Caco-2 (cell line): ENCODE measurements around the gene PDE7B. TPM values are rescaled to one million over a fixed set of nuclear protein-coding genes. Genes with fewer than 3 reads are reported as not detected.

Experiments used
- BruUV-seq: library from RNA; stranded (reverse); fragments of 400-500 nt; replicated peaks from 2 replicates; lab custom pipeline; 2021; lab: Mats Ljungman, UMichigan
- CTCF ChIA-PET: fragments of 300-600 bp; sonication (Branson Sonifier 250); formaldehyde crosslinking; loops from one replicate; lab custom pipeline; 2022; ENCODE audit warnings: antibody characterized with exemption; lab: Charles Lee
- POLR2A ChIA-PET: fragments of 300-600 bp; sonication (Branson Sonifier 250); formaldehyde crosslinking; loops from one replicate; lab custom pipeline; 2022; ENCODE audit warnings: antibody characterized with exemption; lab: Charles Lee
- DNase-seq, 2 experiments: peaks; one replicate each; pipeline versions ENCODE4 v3.0.0 to v3.0.0-alpha.2; 2020 to 2022
- H3K27me3 ChIP-seq: replicated peaks from 2 replicates; pipeline ENCODE4 v1.6.0; 2011; ENCODE audit warnings: low read length; ENCODE audit not compliant: control insufficient read depth, insufficient read depth
- H3K36me3 ChIP-seq: 2 replicates; pipeline ENCODE4 v1.5.1; 2011; ENCODE audit warnings: low read length; ENCODE audit not compliant: control insufficient read depth, insufficient read depth
- H3K4me1 ChIP-seq: fragments of 250-450 bp; sonication (Bioruptor Pico); 2 replicates; pipeline ENCODE4 v1.5.1; 2020; ENCODE audit warnings: mild to moderate bottlenecking
- H3K4me3 ChIP-seq: 2 replicates; pipeline ENCODE4 v1.5.1; 2011; ENCODE audit warnings: low read depth, mild to moderate bottlenecking, control low read depth, low read length
- H3K9me3 ChIP-seq: fragments of 250-450 bp; sonication (Bioruptor Pico); 2 replicates; pipeline ENCODE4 v1.5.1; 2020; ENCODE audit warnings: mild to moderate bottlenecking, moderate library complexity
- H3K27ac Mint-ChIP-seq: one replicate; pipeline ENCODE4 v1.8.0; 2022; ENCODE audit warnings: mixed read lengths; ENCODE audit not compliant: unreplicated experiment
- H3K27me3 Mint-ChIP-seq: one replicate; pipeline ENCODE4 v1.8.0; 2022; ENCODE audit warnings: mixed read lengths; ENCODE audit not compliant: insufficient read depth, unreplicated experiment
- H3K36me3 Mint-ChIP-seq: one replicate; pipeline ENCODE4 v1.8.0; 2022; ENCODE audit warnings: mild to moderate bottlenecking, mixed read lengths; ENCODE audit not compliant: insufficient read depth, unreplicated experiment
- H3K4me1 Mint-ChIP-seq: one replicate; pipeline ENCODE4 v1.8.0; 2022; ENCODE audit warnings: low read depth, mixed read lengths; ENCODE audit not compliant: unreplicated experiment
- H3K4me3 Mint-ChIP-seq: one replicate; pipeline ENCODE4 v1.8.0; 2022; ENCODE audit warnings: mild to moderate bottlenecking, moderate library complexity, mixed read lengths; ENCODE audit not compliant: unreplicated experiment
- H3K9me3 Mint-ChIP-seq: one replicate; pipeline ENCODE4 v1.8.0; 2022; ENCODE audit warnings: mixed read lengths; ENCODE audit not compliant: unreplicated experiment
- intact Hi-C: fragments of 100-400 bp; cut with micrococcal nuclease; formaldehyde crosslinking; loops from one replicate; pipeline ENCODE4 v1.10.0; 2022; ENCODE audit not compliant: unreplicated experiment
- total RNA-seq: library from RNA; stranded (reverse); gene quantifications from 2 replicates; pipeline ENCODE4 v1.2.3, GENCODE V29; 2022
- TF ChIP-seq, protein P1 (sequence below), 2 experiments: fragments of 200-600 bp in 1 of 2; IDR thresholded peaks; 1 replicate in 1 of 2; 2 replicates in 1 of 2; pipeline versions ENCODE4 v1.5.1 to v1.8.0; 2011 to 2022; ENCODE audit warnings: antibody characterized with exemption in 1 of 2, control low read depth in 1 of 2, inconsistent platforms in 1 of 2, low read depth in 1 of 2, low read length in 1 of 2, mild to moderate bottlenecking in 1 of 2, moderate library complexity in 1 of 2; ENCODE audit not compliant: insufficient read depth in 1 of 2, severe bottlenecking in 1 of 2, unreplicated experiment in 1 of 2

Gene PDE7B
- total RNA-seq, 1 experiment from 2014 or later = not detected

DNA sequence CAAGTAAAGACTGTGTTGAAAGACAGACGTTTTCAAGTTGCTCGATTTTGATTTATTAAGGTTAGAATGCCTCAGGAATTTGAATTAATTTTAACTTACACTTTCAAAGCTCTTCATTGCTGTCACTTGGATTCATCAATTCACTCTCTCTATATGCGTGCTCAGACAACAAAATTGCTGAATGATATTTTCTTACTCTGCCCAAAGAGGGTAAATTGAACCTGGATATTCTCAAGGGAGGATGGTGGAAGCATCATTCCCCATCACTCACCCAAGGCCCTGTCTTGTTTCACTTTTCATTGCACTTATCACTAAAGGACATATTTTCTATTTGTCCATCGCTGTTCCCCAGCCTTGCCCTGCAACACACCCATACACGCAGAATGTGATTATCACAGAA, 102.3 kb downstream of the PDE7B start:
- TF ChIP-seq, protein P1, sequence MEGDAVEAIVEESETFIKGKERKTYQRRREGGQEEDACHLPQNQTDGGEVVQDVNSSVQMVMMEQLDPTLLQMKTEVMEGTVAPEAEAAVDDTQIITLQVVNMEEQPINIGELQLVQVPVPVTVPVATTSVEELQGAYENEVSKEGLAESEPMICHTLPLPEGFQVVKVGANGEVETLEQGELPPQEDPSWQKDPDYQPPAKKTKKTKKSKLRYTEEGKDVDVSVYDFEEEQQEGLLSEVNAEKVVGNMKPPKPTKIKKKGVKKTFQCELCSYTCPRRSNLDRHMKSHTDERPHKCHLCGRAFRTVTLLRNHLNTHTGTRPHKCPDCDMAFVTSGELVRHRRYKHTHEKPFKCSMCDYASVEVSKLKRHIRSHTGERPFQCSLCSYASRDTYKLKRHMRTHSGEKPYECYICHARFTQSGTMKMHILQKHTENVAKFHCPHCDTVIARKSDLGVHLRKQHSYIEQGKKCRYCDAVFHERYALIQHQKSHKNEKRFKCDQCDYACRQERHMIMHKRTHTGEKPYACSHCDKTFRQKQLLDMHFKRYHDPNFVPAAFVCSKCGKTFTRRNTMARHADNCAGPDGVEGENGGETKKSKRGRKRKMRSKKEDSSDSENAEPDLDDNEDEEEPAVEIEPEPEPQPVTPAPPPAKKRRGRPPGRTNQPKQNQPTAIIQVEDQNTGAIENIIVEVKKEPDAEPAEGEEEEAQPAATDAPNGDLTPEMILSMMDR (IDR thresholded peaks at IDR 0.05; ENCODE audit: insufficient read depth in 1 of 2, low read depth in 1 of 2, low read length in 1 of 2, severe bottlenecking in 1 of 2, unreplicated experiment in 1 of 2) = no peak
- Histone ChIP-seq H3K9me3 (no peaks in the 10 kb centered on the region), H3K36me3 (no peaks in the 10 kb centered on the region), H3K4me3 (no peak overlapping the region), H3K4me1 (no peaks in the 10 kb centered on the region), H3K27me3 (no peaks in the 10 kb centered on the region)
- H3K27ac Mint-ChIP-seq = no peak overlapping the region
- no TSS peak for BruUV-seq
- intact Hi-C loops = no loop called here
- H3K4me3 Mint-ChIP-seq = no peak overlapping the region
- H3K4me1 Mint-ChIP-seq = no peaks in the 10 kb centered on the region
- CTCF ChIA-PET = no interaction called here
- no peak for DNase-seq
- peaks cover 13% of the 10 kb centered on the region for H3K27me3 Mint-ChIP-seq
- POLR2A ChIA-PET = no interaction called here
- H3K36me3 Mint-ChIP-seq = no peaks in the 10 kb centered on the region
- H3K9me3 Mint-ChIP-seq = no peaks in the 10 kb centered on the region

DNA sequence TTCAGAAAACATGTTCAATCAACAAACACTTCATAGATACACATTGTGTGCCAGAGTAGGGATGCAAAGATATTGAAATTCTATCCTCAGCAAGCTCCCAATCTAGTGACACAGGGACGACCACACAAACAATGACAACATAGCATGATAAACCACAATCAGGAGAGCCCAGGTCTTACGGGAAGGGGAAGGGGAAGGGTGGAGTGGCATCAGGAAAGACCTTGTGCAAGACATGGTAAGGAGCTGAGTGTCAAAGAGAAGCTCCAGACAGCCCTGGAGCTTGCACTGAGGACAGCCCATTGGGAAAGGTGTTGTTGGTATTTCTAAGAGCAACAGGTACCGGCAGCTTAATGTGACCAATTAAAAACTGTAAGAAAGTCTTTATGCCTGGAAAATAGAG, 103.6 kb downstream of the PDE7B start:
- no peaks in the 10 kb centered on the region for H3K4me1 Mint-ChIP-seq
- no peaks in the 10 kb centered on the region for H3K4me1 ChIP-seq
- DNase-seq = no peak
- H3K9me3 Mint-ChIP-seq = no peaks in the 10 kb centered on the region
- ChIA-PET CTCF (no interaction called here), POLR2A (no interaction called here)
- no TSS peak for BruUV-seq
- H3K36me3 Mint-ChIP-seq = no peaks in the 10 kb centered on the region
- H3K27me3 Mint-ChIP-seq = peaks cover 7% of the 10 kb centered on the region
- no peak overlapping the region for H3K27ac Mint-ChIP-seq
- H3K27me3 ChIP-seq = no peaks in the 10 kb centered on the region
- no peaks in the 10 kb centered on the region for H3K9me3 ChIP-seq
- intact Hi-C loops = no loop called here
- H3K4me3 Mint-ChIP-seq = no peak overlapping the region
- no peak overlapping the region for H3K4me3 ChIP-seq
- TF ChIP-seq, protein P1 (IDR thresholded peaks at IDR 0.05; ENCODE audit: insufficient read depth in 1 of 2, low read depth in 1 of 2, low read length in 1 of 2, severe bottlenecking in 1 of 2, unreplicated experiment in 1 of 2) = no peak
- H3K36me3 ChIP-seq = no peaks in the 10 kb centered on the region

DNA sequence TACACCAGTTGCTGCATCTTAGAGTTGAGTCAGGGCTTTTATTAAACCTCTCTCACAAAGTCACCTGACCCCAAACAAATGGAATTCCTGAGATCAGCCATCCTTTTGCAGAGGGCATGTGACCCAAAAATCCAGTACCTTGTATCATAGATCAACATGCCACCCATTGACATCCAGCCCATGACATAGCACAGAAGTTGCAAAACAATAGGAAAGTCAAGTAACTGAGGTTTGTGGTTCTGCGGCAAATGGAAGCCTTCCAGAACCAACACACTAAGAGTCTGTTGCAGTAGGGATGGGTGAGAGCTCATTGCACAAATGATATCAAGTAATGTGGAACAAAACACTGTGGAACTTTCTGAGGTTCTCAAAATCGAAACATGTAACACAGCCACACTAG, 111.2 kb downstream of the PDE7B start:
- Mint-ChIP-seq H3K27me3 (no peaks in the 10 kb centered on the region), H3K27ac (no peak overlapping the region), H3K4me1 (no peaks in the 10 kb centered on the region), H3K36me3 (no peaks in the 10 kb centered on the region), H3K9me3 (no peaks in the 10 kb centered on the region), H3K4me3 (no peak overlapping the region)
- Histone ChIP-seq H3K9me3 (no peaks in the 10 kb centered on the region), H3K4me1 (no peaks in the 10 kb centered on the region), H3K4me3 (no peak overlapping the region), H3K27me3 (no peaks in the 10 kb centered on the region), H3K36me3 (no peaks in the 10 kb centered on the region)
- POLR2A ChIA-PET = no interaction called here
- CTCF ChIA-PET = no interaction called here
- BruUV-seq = no TSS peak
- TF ChIP-seq, protein P1 (IDR thresholded peaks at IDR 0.05; ENCODE audit: insufficient read depth in 1 of 2, low read depth in 1 of 2, low read length in 1 of 2, severe bottlenecking in 1 of 2, unreplicated experiment in 1 of 2) = no peak
- DNase-seq = no peak
- intact Hi-C loops = no loop called here
